HG03139 (cell line): ENCODE results near the gene NTN4.
"Not testable (repeated sequence)": the region's sequence is repeated elsewhere in the genome, so short reads cannot be mapped to it uniquely, and the experiment has no call there.

Experiments used
- ATAC-seq: cut with Tn5 transposase; IDR thresholded peaks from one replicate; pipeline ENCODE4 v1.9.1; 2021; ENCODE audit not compliant: unreplicated experiment

Gene NTN4

DNA sequence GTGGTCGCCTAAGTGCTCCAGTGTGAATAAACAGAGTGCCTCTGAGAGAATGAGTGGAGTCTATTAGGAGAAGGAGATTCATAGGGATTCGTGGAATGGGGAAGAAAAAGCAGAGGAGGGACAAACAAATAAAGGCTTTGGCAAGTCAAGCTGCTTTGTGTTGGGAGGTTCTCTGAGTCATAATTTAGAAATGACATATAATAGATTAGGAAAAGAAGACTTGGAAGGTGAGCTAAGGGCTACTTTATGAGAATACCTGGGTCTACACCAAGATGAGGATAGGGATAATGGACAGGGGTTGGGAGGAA, 6.4 kb upstream of the NTN4 start:
- ATAC-seq: no peak

GRCh38 chr12:95796225-95796981, 5.8 kb upstream of the NTN4 start:
- ATAC-seq: no peak

DNA sequence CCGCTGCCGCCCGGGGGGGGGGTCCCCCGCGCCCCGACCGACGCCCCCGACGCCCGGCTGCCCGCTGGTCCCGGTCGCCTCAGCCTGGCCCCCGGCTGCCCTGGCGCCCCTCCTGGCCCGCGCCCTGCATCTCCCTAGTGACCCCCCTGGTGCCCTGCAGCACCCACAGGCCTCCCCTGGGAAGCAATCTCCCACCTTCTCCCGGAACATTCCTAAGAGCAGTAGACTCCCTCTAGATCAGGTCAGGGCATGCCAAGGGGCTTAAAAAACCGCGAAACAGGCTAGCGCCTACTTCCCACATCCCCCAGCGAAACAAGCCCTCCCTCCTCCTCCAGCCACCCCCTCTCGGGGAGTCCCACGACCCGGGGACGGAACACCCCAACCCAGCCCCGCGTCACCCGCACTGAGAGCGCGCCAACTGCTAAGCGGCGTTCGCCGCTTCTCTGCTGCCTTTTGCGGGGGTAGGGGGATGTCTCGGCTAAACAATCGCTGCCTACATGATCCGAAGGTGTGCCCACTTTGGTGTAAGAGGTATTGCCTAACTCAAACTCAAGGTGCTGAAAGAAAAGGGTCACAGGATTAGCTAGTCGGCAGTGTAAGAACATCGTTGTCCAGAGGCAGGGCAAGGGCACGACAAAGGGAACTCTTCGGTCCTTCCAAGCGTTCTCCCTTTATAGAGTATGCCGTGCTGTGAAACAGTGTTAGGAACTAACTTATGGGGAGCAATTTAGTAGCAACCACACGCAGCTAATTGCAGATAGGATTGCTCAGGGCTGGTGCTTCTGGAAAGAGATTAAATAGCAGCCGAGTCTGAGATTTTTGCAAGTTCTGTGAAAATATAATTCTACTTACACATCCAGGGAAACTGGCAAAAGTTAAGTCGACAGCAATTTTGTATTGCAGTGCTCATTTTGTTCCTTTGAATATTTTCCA, 619 bp upstream of the NTN4 start:
- no peak for ATAC-seq

GRCh38 chr12:95789126-95790032, 1.2 kb downstream of the NTN4 start:
- no peak for ATAC-seq

DNA sequence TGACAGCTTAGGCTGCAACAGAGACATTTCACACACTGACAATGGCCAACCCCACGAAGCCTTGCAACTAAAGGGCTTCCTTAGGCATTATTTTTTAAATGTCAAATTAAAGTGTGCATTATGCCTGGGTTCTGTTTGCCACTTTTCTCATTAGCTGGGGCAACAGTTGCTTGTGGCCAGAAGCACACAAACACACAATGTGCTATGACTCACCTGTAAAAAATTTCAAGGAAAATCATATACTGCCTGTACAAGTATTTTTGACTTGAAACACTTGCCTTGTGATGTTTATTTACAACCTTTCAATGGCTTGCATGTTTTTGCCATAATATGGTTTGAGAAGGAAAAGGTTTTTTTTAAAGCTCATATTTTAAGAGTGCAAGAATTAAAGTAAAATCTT, 1.9 kb downstream of the NTN4 start:
- no peak for ATAC-seq

- no peak for ATAC-seq
These were observed 3.2 kb downstream of the NTN4 start for GRCh38 chr12:95787274-95787818.

GRCh38 chr12:95784915-95785314, 5.6 kb downstream of the NTN4 start:
- no peak for ATAC-seq

GRCh38 chr12:95784286-95784685, 6.3 kb downstream of the NTN4 start:
- ATAC-seq: no peak

DNA sequence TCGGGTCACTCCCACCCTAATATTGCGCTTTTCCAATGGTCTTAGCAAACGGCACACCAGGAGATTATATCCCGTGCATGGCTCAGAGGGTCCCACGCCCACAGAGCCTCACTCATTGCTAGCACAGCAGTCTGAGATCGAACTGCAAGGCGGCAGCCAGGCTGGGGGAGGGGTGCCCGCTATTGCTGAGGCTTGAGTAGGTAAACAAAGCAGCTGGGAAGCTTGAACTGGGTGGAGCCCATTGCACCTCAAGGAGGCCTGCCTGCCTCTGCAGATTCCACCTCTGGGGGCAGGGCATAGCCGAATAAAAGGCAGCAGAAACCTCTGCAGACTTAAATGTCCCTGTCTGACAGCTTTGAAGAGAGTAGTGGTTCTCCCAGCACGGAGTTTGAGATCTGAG, 15.1 kb downstream of the NTN4 start:
- ATAC-seq: not testable (repeated sequence)

- ATAC-seq: no peak
These were observed 16.1 kb downstream of the NTN4 start for GRCh38 chr12:95774311-95775045.

- ATAC-seq: no peak
These were observed 17.2 kb downstream of the NTN4 start for GRCh38 chr12:95773320-95773719.

DNA sequence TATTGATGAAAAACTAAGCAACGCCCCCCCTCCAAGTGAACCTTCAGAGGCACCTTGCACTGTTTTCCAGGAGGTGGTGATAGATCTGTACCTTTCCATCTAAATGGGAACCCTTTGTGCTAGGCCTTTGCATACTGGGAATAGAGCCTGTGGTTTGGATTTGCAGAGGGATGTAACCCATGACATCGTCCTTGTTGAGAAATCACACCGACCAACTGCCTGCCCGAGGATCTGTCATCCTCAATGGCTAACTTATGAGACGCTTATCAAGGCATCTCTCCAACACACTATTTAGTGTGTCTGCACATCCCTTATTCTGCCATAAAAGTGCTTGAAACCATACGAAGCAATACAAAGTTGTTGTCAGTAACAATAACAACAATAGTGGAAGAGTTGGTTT, 22.9 kb downstream of the NTN4 start:
- ATAC-seq: no peak

GRCh38 chr12:95766356-95767019, 24.1 kb downstream of the NTN4 start:
- ATAC-seq: no peak

- ATAC-seq: no peak
These were observed 25.7 kb downstream of the NTN4 start for GRCh38 chr12:95764848-95765247.

GRCh38 chr12:95763809-95764253, 26.7 kb downstream of the NTN4 start:
- ATAC-seq: no peak

- ATAC-seq: no peak
These were observed 28.3 kb downstream of the NTN4 start for GRCh38 chr12:95762123-95762785.

DNA sequence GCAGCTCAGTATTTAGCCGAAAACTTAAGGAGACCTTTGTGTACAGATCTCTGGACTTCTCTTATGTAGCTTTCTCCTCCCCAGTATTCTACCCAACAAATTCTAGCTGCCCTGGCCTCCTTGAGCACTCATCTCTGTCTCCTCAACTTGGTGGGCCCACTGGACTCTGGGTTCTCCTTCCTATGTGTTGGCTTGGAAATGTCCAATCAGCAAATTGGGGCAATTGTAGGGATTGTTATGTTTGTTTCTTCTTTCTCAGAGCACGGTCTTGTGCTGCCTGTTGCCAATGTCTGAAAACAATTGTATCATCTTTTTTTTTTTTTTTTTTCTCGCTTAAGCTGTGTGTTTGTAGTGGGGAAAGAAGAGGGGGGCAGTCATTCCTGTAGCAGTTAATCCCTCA, 30.2 kb downstream of the NTN4 start:
- no peak for ATAC-seq

- ATAC-seq: no peak
These were observed 30.8 kb downstream of the NTN4 start for GRCh38 chr12:95759718-95760117.

GRCh38 chr12:95759039-95759438, 31.5 kb downstream of the NTN4 start:
- no peak for ATAC-seq
